ENCODE results near the gene COL4A6.

The COL4A6 gene

DNA sequence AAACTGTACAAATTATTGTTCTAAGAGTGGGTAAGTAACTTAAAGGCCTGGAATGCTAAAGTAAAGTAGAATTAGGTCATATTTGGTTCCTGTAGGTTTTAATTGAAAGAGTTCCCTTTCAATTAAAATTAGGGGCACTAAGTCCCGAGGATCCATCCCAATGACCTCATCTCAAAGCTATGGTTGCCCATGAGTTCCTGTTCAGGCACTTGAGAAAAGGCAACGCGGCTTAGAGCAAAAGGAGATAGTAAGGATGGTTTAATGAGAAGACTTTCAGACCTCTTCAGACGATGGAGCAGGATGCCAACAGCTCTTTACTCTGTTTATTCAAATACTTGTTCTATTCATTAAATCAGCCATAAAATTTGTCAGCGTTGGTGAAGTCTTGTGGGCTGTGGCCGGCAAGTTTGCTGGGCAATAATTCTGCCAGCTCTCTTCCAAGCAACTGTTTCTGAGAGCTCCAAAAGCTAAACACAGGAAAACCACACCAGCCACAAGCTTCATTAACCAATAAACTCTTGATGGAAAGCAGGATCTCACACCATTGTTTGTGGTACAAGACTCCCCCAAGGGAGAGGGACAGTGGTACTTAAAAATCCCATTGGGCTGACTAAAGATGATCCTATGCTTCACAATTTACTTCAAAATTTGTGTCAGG lies 167.4 kb downstream of the COL4A6 start:
- no peak for DNase-seq (ENCODE audit: low read depth)

DNA sequence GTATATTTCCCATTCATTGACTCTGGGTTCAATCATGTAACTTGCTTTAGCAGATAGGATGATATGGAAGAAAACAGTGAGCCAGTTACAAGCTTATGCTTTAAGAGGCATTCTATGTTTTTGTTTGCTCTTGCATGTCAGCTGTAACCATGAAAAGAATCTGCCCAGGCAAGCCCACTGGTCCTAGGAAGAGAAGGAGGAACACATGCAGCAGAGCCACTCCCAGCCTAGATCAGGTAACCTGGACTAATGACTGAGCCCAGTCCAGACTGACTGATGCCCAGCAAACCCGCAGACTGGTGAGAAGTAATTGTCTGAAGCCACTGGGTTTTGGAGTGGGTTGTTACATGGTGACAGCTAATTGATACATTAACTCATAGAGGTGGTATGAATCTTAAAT lies 167.9 kb downstream of the COL4A6 start:
- no peak for DNase-seq (ENCODE audit: low read depth)

DNA sequence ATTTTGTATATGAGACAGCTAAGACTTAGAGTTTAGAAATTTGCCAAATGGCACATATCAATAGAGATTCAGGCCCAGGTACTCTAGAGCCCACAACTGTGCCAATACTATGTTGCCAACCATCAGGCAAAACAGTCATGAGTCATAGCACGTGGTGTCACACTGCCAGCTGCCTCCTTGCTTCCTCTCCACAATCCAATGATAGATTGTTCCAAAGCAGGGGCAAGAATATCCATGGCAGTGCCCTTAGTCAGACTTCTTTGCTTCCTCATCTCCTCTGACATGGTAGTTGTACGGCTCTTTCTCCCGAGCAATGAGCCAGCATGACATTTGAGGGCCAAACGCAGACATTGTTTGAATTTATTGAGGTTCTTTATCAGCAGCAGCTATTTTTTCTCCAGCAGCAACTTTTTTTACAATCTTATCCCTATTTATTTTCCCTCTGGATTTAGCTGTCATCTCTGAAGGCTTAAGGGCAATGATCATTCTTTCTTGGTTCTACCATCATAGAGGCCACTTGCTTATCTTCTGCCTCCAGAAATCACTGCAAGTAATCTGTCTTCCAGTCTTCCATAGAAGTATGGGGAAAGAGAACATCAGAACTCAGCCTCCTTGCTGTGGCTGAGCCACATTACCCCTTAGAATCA lies 169.7 kb downstream of the COL4A6 start:
- DNase-seq (ENCODE audit: low read depth): no peak

DNA sequence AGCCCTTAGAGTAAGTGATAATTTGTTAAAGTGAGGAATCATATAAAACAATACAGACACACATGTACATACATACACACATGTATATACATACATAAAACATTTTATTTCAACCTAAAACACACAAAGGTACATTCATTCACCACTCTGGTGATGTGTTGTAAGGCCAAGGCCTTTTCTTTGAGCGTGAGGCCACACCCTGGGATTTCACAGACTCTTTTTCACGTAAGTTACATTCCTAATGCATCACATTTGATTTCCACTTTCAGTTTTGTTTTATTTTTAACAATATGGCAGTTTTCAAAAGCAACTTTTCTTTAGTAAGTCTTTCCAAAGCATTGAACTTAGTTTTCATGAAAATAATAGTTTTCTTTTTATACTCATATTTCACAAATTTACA lies 170.7 kb downstream of the COL4A6 start:
- DNase-seq (ENCODE audit: low read depth): no peak

DNA sequence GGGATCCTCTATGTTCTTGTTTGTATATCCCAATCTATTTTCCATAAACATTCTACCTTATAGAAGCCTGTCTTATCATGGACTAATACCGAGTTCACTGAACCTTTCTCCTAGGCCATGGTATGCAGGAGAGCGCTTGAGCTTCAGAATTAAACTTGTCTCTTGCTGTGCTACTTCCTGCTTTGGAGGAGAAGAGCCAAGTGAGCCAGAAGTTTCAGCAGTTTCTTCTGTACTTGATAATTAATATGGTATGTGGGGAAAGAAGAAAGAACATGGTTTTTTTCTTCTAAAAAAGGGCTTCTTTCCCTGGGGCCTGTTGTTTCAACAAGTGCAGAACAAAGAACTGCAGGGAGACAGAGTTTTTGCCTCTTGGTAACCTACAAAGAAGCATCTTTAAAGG lies 173.8 kb downstream of the COL4A6 start:
- no peak for DNase-seq (ENCODE audit: low read depth)

DNA sequence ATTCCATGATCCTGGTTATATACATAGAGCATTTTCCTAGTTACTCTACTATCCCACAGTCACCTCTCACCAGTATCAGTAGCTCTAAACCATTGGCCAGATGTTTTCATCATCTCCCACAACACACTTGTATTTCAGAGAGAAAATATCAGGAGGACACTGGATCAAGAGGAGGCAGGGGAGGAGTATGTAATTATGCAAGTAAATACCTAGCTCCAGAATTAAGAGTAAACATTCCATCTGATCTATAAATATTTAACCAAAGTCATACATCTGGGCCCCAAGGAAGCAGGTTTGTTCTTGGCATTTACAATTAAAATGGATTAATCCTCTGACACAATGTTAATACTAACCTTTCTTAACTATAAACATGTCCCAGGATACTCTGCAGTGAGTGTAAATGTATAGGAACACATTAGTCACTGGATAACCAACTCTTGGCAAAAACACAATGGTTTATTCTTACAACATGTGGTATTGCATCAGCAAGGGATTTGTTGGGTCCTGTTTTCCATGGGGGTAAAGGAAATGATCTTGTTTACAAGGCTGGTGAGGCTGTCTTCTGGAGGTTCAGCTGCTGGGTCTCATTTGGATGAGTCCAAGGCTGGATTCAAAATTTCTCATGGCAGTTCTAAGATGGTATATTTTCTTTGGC lies 176.5 kb downstream of the COL4A6 start:
- no peak for DNase-seq (ENCODE audit: low read depth)

DNA sequence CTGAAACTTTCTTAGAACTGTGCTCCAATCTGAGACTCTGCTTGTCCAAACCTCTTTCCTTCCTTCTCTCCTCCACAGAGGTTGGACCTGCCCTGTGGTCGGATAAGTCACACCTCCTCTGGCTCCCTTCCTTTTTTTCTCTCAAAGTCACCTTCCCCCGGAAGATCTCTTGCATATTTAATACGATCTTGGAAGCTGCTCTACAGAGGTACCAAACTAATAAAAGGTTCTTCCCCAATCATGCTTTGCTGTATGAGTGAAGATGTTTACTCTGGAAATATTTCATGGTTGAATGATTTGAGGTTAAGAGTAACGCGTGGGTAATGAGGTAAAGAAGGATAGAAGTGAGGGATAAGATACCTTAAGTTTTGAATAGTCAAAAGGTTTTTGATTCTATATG lies 180.7 kb downstream of the COL4A6 start:
- DNase-seq (ENCODE audit: low read depth): no peak

DNA sequence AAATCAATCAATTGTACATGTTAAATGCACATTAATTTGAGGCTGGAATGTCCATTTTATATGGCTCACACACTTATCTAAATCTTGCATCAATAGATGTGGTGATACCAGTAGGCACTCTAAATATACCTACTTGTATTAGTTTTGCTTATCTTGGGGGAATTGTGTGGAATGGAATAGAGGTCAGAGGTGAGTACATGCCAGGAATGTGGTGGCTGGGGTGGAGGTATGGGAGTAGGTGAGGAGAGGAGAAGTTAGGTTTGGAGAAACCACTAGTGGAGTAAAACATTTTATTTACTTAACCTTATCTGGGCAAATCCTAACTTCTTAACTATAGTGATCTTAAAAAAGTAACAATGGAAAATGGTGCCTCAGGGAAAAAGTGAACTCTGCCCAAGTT lies 183.6 kb downstream of the COL4A6 start:
- DNase-seq (ENCODE audit: low read depth): no peak

DNA sequence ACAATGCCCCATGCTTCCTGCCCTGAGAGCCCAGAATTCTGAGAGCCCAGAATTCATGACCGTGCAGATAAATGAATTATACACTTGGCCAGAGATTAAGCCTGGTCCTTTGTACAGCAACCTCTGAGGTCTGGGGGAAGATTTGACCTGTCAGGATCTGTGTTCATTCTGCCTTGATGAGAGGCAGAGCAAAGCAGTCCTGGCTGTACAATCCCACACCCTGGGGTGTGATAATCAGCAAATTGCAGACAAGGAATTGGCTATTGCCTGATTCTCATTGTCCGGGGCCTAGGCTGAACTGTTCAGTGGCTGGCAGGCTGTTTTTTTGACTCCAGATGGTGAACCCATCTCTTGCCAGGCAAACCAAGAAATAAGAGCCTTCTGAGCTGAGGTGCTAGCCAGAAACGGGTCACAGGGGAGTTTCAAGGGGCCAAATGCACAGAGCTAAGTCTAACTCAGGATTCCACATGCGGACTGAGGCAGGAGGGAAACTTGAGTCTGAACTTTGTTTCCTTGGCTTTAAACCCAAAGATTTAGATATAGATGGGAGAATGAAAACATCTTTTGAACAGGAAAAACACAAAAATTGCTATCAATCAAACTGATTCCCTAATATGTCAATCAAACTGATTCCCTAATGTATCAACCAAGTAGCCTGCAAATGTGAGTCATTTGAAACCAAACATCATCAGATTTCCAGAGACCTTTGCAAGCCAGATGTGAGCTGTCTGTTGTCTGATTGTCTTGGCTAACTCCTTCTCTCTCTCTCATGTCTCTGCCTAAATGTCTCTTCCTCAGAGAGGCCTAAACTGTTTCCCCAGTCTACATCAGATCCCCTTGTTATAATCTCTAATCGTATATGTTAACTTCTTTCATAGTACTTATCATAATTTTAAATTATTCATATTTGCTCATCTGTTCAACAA lies 187.3 kb downstream of the COL4A6 start:
- DNase-seq (ENCODE audit: low read depth): no peak

DNA sequence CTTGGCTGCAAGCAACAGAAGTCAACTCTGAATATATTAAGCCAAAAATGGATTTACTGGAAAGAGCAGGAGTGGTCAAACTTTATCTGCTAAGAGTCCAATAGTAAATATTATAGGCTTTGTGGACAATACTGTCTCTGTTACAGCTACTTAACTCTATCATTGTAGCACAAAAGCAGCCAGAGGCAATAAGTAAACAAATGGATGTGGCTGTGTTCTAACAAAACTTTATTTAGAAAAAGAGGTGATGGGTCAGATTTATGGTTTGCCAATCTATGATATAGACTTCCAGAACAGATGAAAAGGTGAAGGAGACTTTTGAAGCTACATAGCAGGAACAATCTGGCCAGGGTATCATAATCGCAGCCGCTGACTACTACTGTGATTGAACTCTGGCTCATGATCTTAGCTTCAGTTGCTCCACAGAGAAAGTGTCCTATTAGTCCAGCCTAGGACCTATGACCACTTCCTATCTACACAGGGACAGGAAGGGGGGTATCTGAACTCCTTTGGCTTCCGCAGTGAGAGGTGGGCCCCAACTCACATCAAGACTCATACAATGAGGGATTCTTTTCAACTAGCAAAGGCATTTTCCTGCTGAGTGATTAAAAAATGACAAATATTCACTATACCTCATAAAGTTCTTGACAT lies 191.8 kb downstream of the COL4A6 start:
- no peak for DNase-seq (ENCODE audit: low read depth)

DNA sequence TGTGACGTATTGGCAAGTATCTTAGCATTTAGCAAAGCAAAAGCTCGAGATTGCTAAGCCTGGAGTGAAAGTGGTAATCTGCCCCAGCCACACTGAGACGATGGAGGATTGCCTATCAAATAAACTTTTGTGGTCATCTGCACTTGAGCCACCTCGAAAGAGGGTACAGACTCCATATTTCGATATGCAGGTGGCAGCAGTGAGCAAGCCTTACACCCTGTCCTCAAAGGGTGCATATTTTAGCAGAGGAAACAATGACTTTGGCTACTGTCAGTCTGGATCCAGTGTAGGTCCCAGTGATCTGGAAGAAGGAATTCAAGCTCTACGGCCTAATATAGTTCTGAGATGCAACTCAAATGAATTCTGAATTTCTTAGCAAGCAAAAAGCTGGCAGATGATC lies 192.8 kb downstream of the COL4A6 start:
- no peak for DNase-seq (ENCODE audit: low read depth)

DNA sequence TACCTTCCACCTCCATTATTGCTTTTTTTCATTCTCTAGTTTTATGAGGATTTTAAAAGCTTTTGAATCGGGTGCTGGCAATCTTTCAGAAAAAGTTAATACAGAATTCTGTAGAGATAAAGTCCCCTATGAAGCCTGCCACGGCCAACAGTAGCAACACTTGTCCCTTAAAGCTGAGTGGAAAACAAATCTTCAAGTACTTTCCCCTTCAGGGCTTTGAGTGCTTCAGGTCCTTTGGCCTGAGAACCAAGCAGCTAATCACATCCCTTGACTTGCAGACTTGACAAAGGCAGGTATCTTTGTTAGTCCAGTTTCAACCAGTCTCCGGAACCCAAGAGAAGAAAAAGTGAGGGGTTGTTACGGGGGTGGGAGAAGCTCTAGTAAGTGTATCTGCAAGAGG lies 202.2 kb downstream of the COL4A6 start:
- DNase-seq (ENCODE audit: low read depth): no peak

DNA sequence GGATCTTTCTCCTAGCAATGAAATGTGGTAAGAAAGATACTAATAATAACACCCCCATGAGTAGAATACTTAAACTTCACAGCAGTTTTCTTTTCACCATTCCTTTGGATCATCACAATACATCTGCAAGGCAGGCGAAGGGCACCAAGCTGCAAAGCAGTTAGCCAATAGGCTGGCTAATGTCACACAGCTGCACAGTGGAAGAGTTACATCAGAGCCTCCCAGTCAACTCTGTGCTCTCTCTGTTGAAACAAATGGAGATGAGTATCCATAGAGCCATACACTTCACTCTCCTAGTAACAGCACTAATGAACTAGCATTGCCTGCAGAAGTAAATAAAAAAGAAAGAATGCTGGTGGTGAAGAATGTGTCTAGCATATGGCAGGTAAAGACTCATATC lies 207.6 kb downstream of the COL4A6 start:
- no peak for DNase-seq (ENCODE audit: low read depth)

DNA sequence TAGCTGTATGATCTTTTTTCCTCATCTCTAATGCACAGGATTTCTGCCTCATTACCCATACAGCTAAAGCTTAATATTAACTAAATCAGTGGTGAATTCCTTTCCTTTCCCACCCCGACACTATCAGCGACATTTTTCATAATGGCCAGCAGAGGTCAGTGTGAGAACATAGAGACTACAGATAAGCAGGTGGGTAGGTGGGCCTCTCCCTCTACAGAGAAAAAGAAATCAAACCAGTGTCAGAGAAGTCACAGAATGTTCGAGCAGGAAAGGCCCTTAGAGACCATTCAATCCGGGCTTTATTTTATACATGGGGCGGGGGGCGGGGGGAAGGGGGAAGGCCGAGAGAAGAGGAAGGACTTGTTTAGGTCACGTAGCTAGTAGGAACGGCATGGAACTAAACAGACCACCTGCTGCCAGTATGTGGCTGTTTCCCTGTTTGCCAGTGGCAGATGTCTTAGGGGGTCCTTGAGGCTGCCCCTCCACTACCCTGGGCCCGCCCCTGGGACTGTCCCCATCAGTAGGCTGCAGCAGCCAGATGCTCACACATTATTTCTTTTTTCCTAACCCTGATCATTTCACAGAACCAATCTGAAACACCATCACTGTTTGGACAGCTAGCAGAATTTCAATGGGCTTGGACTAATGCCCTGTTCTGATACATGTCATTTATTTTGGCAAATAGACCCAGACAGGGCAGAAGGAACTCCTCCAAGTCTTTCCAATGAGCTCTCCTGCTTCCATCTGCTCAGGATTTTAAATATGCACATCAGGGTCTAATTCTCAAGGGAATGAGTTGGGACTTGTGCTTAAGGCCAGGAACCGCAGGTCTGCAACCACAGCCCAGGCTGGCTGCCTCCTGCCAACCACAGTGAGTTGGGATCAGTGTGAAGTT lies 213.2 kb downstream of the COL4A6 start:
- no peak for DNase-seq (ENCODE audit: low read depth)

DNA sequence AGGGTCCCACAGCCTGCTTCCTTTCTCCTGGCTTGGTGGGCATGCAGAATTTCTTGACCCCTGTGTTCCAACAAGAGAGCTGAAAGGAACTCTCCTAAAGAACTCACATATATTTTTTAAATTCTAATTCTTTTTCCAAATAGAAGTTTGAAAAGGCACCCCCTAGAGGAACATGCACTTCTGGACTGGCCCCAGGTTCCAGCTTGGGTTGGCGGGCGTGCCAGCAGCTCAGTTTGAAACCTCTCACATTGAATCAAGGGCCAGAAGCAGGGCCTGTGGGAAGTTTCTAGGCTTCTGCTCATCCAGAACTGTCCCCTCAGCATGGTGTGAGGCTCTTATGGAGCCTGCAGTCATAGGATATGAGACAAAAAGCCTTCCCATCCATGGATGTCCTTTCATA lies 214.0 kb downstream of the COL4A6 start:
- no peak for DNase-seq (ENCODE audit: low read depth)

DNA sequence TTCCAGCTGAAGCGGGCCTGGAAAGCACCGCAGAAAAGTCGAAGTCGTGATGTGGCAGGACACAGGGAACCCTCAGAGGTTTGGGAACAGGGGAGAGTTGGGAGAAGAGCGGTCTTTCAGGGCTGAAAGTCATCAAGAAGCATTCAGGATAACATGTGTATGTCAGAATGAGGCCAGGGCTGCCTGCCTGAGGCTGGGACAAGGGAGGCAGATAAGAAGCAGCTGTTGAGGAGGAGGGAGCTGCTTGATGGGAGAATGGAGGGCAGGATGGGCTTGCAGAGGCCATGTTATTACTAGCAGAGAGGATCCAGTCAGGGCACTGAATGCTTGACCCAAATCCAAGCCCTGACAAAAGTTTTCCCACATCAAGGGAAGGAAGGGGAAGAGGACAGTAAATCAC lies 214.6 kb downstream of the COL4A6 start:
- DNase-seq (ENCODE audit: low read depth): no peak

DNA sequence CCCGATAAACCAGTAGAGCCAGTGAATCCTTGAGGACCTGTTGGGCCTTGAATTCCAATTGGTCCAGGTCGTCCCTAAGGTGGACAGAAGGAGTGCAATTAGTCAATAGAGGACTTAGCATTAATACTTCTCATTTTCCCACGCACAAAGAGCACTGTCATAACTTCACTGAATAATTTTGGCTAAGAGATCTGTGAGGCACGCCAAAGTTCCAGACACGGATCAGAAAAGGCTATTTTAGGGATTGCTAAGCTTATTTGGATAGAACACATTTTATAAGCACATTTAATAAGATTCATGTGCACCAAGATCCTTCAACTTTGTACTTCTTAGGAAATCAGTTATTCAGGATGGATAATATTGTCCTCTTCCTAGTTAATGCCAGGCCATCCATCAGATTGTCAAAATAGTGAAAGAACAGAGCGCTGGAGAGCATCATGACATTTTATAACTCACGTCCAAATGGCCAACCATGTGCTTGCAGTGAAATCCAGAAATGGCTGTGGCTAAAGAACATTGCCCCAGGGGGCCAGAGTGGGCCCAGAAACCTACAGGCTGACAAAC lies 216.8 kb downstream of the COL4A6 start:
- DNase-seq (ENCODE audit: low read depth): no peak

DNA sequence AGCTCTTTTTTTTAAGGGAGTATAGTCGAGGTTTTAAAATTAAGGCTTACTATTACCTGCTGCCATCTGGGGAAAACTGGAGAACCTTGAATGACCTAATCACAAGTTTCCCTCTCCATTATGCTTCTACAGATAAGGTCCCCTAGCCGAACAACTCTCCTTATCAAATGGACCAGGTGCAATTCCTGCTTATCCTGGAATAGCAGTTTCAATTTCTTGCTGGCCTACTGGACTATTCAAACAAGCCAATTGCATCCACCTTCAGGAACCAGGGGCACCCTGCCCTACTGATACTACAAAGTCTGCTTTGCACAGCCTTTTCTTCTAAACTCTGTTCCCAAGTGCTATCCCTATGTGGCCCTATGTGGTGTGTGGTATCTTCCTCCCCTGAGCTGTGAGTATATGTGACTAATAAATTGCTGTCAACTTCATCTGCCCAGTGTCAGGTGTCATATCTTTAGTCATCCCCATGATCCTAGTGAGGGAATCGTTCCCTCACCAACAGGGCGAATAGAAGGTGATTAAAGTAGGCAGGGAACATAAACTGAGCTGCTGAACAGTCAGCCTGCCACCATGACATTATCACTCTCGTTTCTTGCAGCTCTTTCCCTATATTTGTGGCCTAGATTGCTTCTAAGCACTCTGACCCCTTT lies 218.1 kb downstream of the COL4A6 start:
- DNase-seq (ENCODE audit: low read depth): no peak

DNA sequence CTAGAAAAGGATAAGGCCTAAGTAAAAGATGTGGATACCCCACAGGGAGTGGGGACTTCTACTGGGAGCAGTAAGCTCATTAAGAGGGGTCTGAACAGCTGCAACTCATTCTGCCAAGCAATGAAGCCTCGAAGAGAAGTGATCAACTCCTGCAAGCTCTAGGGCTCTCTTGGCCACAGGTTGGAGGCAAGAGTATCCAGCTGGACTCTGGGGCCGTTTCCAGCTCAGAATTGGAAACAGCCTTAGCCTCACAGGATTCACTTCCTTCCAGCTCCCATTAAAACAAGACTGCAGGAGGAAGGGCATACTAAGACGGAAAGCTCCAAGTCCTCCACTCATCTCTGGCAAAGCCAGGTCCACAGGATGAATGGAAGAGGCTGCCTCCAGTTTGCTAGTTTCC lies 220.3 kb downstream of the COL4A6 start:
- DNase-seq (ENCODE audit: low read depth): no peak

DNA sequence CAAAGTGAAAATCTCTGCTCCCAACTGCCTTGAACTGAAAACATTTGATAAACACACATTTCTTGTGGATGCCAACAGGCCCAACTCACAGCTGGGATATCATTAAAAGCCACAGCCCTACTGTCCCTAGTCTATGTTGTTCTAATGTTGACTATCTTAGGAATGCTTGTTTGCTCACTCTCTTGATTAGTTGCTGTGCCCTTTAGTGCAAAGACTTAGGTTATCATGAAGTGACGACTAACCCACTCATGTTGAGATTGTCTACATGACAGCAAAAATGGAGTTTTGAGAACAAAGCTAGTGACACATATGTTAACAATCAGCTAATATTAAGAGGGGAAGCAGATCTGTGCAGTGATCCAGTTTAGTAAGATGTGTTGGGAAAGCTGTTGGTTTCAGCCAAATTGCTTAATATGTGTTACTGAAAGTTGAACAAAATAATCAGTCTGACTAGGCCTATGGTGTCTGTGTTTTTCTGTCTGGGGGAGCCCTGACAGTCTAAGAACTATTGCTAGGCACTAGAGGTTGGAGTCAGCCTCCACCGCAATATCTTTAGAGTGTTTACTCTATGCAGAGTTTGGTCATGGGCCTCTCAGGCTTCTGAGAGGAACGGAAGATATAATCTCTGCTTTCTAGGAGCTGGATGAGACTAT lies 221.2 kb downstream of the COL4A6 start:
- no peak for DNase-seq (ENCODE audit: low read depth)
